K562 (cell line): ENCODE measurements around the gene HOXA11. TPM values are rescaled to one million over a fixed set of nuclear protein-coding genes. Genes with fewer than 3 reads are reported as not detected.

ENCODE experiments used
- ATAC-seq: fragments of 200-7000 bp; cut with Tn5 transposase; 3 replicates; pipeline ENCODE4 v1.9.1; 2020; ENCODE audit warnings: moderate library complexity
- BruUV-seq: library from RNA; stranded (reverse); fragments of 400-500 nt; replicated peaks from 2 replicates; lab custom pipeline; 2021; lab: Mats Ljungman, UMichigan
- CTCF ChIA-PET: fragments of 300-600 bp; formaldehyde crosslinking; extraction: SDS; loops from one replicate; lab custom pipeline; 2021; ENCODE audit warnings: low intra/inter-chr PET ratio; lab: Yijun Ruan, JAX
- POLR2A ChIA-PET: fragments of 300-600, 350-650 bp; sonication (Branson Sonifier 250); formaldehyde crosslinking; extraction: SDS; loops from one replicate; lab custom pipeline; 2021; ENCODE audit warnings: antibody characterized with exemption, inconsistent platforms; lab: Yijun Ruan, JAX
- DNase-seq, 4 experiments: peaks; one replicate each; pipeline versions ENCODE4 v3.0.0 to v3.0.0-alpha.2; 2011 to 2018; ENCODE audit warnings: low spot score in 3 of 4, mixed read lengths in 3 of 4; ENCODE audit errors: extremely low read depth in 1 of 4
- FAIRE-seq: peaks from 2 replicates; lab custom pipeline; 2011; peaks lifted over from hg19 to GRCh38; lab: Jason Lieb, UNC
- H2AFZ ChIP-seq: 2 replicates; pipeline ENCODE4 v1.6.0; 2011; ENCODE audit warnings: low read depth, low read length, control low read depth, inconsistent platforms
- H3K27ac ChIP-seq: fragments of 200-600 bp; 3 replicates; pipeline ENCODE4 v1.8.0; 2011; ENCODE audit warnings: low read depth, mild to moderate bottlenecking, control low read depth, inconsistent platforms, low read length, moderate library complexity, mixed read lengths; ENCODE audit errors: extremely low read depth
- H3K27me3 ChIP-seq, 2 experiments: fragments of 300-600 bp in 1 of 2; 2 replicates in 1 of 2; 3 replicates in 1 of 2; pipeline versions ENCODE4 v1.6.0 to v1.8.0; 2011; ENCODE audit warnings: inconsistent platforms in 2 of 2, low read length in 2 of 2, mild to moderate bottlenecking in 1 of 2, mixed read lengths in 1 of 2, moderate library complexity in 1 of 2; ENCODE audit not compliant: control insufficient read depth in 2 of 2, insufficient read depth in 2 of 2
- H3K36me3 ChIP-seq: fragments of 300-600 bp; 3 replicates; pipeline ENCODE4 v1.8.0; 2011; ENCODE audit warnings: mild to moderate bottlenecking, low read length, inconsistent platforms; ENCODE audit not compliant: control insufficient read depth, insufficient read depth
- H3K4me1 ChIP-seq, 2 experiments: fragments of 200-600 bp in 1 of 2; replicated peaks in 1 of 2; 2 replicates in 1 of 2; 3 replicates in 1 of 2; pipeline versions ENCODE4 v1.5.1 to v1.8.0; 2011; ENCODE audit warnings: inconsistent platforms in 2 of 2, low read length in 2 of 2, mild to moderate bottlenecking in 1 of 2, mixed read lengths in 1 of 2, moderate library complexity in 1 of 2; ENCODE audit not compliant: control insufficient read depth in 2 of 2, insufficient read depth in 2 of 2
- H3K4me2 ChIP-seq: 2 replicates; pipeline ENCODE4 v1.6.1; 2011; ENCODE audit warnings: low read length, control low read depth, inconsistent platforms, mixed read lengths; ENCODE audit not compliant: insufficient read depth
- H3K4me3 ChIP-seq: fragments of 200-600 bp; sonication (generic), shearing (Covaris generic); 2 replicates; pipeline ENCODE4 v1.5.1; 2016; ENCODE audit warnings: control low read depth, inconsistent platforms
- H3K79me2 ChIP-seq: fragments of 200-600 bp; 3 replicates; pipeline ENCODE4 v1.8.0; 2011; ENCODE audit warnings: low read length, inconsistent platforms; ENCODE audit not compliant: control insufficient read depth, insufficient read depth
- H3K9ac ChIP-seq, 2 experiments: 2 replicates each; pipeline versions ENCODE4 v1.6.0 to v1.6.1; 2011; ENCODE audit warnings: low read depth in 2 of 2, low read length in 2 of 2, control low read depth in 1 of 2, inconsistent platforms in 1 of 2, mild to moderate bottlenecking in 1 of 2, mixed read lengths in 1 of 2; ENCODE audit not compliant: insufficient read depth in 1 of 2
- H3K9me1 ChIP-seq: one replicate; pipeline ENCODE4 v1.6.0; 2011; ENCODE audit warnings: inconsistent platforms, mild to moderate bottlenecking, low read length, moderate library complexity; ENCODE audit not compliant: control insufficient read depth, insufficient read depth
- H3K9me3 ChIP-seq: replicated peaks from 2 replicates; pipeline ENCODE4 v1.5.1; 2011; ENCODE audit warnings: low read depth, low read length, inconsistent platforms; ENCODE audit not compliant: control insufficient read depth, insufficient read depth
- H4K20me1 ChIP-seq: replicated peaks from 2 replicates; pipeline ENCODE4 v1.6.1; 2011; ENCODE audit warnings: low read length, inconsistent platforms, mixed read lengths; ENCODE audit not compliant: control insufficient read depth, insufficient read depth
- ASH1L ChIP-seq: fragments of 450-650 bp; IDR thresholded peaks from 2 replicates; pipeline ENCODE4 v1.6.1; 2018; ENCODE audit warnings: borderline replicate concordance, mild to moderate bottlenecking, low read depth; ENCODE audit not compliant: partially characterized antibody
- ELK1 ChIP-seq: sonication (generic); formaldehyde crosslinking; IDR thresholded peaks from 2 replicates; pipeline ENCODE4 v1.8.1; 2022; ENCODE audit warnings: missing genetic modification reagents
- PTTG1 ChIP-seq: fragments of 450-650 bp; IDR thresholded peaks from 2 replicates; pipeline ENCODE4 v1.6.1; 2016; ENCODE audit warnings: low read depth, mild to moderate bottlenecking, missing genetic modification characterization, missing compliant biosample characterization
- WGBS: fragments of 100-300 bp; shearing (Covaris generic); methylation state at CpG from one replicate; pipeline ENCODE4 v1.1.6; 2016; ENCODE audit warnings: low coverage, mixed read lengths; ENCODE audit not compliant: insufficient coverage; ENCODE audit errors: missing lambda C conversion rate; 5-methylcytosine and 5-hydroxymethylcytosine counted together
- in situ Hi-C: fragments of 300-500 bp; cut with MboI; formaldehyde crosslinking; loops from 4 replicates; pipeline ENCODE4 v1.15.0; 2018; ENCODE audit warnings: inconsistent platforms, mixed read lengths
- intact Hi-C: fragments of 100-400 bp; cut with micrococcal nuclease; formaldehyde crosslinking; loops from 2 replicates; pipeline ENCODE4 v1.14.2; 2022
- polyA plus RNA-seq, 8 experiments: library from polyadenylated mRNA; depleted of rRNA in 4 of 8; stranded (reverse) in 5 of 8; unstranded in 3 of 8; fragments of >200 nt; fragmentation: Nextera tagmentation in 2 of 8; fragmentation: Illumina TruSeq in 1 of 8; extraction: Ambion mirVana in 2 of 8; extraction: Trizol in 1 of 8; gene quantifications; 2 replicates each; pipeline versions ENCODE4 v1.2.1 to v1.2.3, GENCODE V29; 2011 to 2014; ENCODE audit warnings: inconsistent platforms in 1 of 8, missing spikeins in 1 of 8
- total RNA-seq, 7 experiments: library from RNA; depleted of rRNA in 6 of 7; stranded (reverse); fragments of >200 nt in 6 of 7; fragmentation: Illumina TruSeq in 2 of 7; extraction: Trizol in 2 of 7; gene quantifications; 2 replicates each; pipeline versions ENCODE4 v1.2.1 to v1.2.3, GENCODE V29; 2011 to 2021; ENCODE audit warnings: low replicate concordance in 1 of 7

The HOXA11 gene
- total and polyA plus RNA-seq, 9 of the 15 experiments (the other 6 are each of a cell fraction or from before 2014, with no cell fraction given): not detected

DNA sequence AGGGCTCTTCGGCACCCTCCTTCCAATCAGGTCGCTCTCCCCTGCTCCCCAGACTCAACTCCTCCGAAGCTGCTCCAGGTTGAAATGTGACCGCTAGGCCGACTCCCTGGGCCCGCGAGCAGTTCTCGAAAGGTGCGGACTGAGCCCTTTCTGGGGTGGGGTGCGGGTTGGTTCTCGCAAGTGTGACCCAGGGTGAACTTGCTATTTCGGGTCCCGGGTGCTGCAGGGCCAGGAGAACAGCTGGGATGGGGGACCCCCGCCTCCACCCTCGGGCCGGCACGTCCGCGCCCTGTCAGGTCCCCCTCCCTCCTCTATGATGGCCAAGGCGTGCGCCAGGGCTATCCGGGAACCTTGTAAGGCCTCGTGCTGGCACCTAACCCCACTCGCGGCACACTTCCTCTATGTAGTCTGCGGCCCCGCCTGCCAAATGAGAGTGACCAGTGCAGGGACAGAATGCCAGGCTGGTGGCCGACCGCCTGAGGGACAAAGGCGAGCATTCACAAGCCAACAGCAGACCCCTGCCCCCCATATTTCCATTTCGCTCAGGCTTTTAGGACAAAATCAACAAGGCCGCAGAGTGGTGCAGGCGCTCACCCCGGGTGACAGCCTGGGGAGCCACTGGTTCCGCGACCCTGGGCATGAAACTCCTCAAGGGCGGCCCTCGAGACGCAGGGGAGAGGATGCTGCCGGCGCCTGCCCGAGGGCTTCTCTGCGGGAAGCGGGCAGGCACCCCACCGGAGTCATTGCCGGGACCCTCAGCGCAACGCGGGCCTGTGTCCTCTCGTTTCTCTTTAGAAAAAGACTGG is 28.6 kb upstream of the HOXA11 start:
- Histone ChIP-seq H3K4me1 (peaks cover 0 to 15% of the 10 kb centered on the region in 2 experiments; a peak in 1 of 5 replicates), H3K27ac (no peak overlapping the region), H3K4me2 (no peak overlapping the region), H3K4me3 (no peak overlapping the region), H3K79me2 (no peaks in the 10 kb centered on the region), H3K9me3 (no peaks in the 10 kb centered on the region), H3K27me3 (peaks cover 35 to 69% of the 10 kb centered on the region in 2 experiments), H3K36me3 (no peaks in the 10 kb centered on the region), H3K9ac (no peak overlapping the region), H4K20me1 (peaks cover 4% of the 10 kb centered on the region; the same call in 1 of the 2 replicates), H3K9me1 (no peaks in the 10 kb centered on the region), H2AFZ (no peak overlapping the region)
- 3% methylated on average over 45 of the region's 50 CpGs for WGBS
- in situ Hi-C loops (no loop called here), intact Hi-C loops (loop anchor here (5.0 kb wide), 1 partner anchor 364 kb away; no protein-coding TSS in a partner anchor)
- TF ChIP-seq ASH1L (no peak), PTTG1 (no peak), ELK1 (CRISPR knock-in tag) (no peak)
- no peak for FAIRE-seq
- POLR2A ChIA-PET: no interaction called here
- no TSS peak for BruUV-seq
- CTCF ChIA-PET: no interaction called here
- no peak for DNase-seq
- ATAC-seq: no peak
